GM12878 (cell line): ENCODE results near the gene GPR179. TPM values are rescaled to one million over a fixed set of nuclear protein-coding genes. Genes with fewer than 3 reads are reported as not detected.

Source experiments
- BMI1 ChIP-seq: fragments of 450-650 bp; IDR thresholded peaks from 2 replicates; pipeline ENCODE4 v1.6.1; 2016; ENCODE audit warnings: mild to moderate bottlenecking, moderate library complexity, borderline replicate concordance
- IKZF2 ChIP-seq, 2 experiments: fragments of 450-650 bp; IDR thresholded peaks; 2 replicates each; pipeline ENCODE4 v1.6.1; 2017; ENCODE audit warnings: mild to moderate bottlenecking in 2 of 2, moderate library complexity in 2 of 2
- KLF5 ChIP-seq: fragments of 450-650 bp; IDR thresholded peaks from 2 replicates; pipeline ENCODE4 v1.6.1; 2014; ENCODE audit warnings: mild to moderate bottlenecking; ENCODE audit not compliant: partially characterized antibody
- NFXL1 ChIP-seq: fragments of 450-650 bp; IDR thresholded peaks from 2 replicates; pipeline ENCODE4 v1.6.1; 2017; ENCODE audit warnings: antibody characterized with exemption, mild to moderate bottlenecking, borderline replicate concordance
- polyA plus RNA-seq, 11 experiments: library from polyadenylated mRNA; depleted of rRNA in 4 of 11; unstranded in 6 of 11; stranded (reverse) in 5 of 11; fragments of >200 nt; fragmentation: Nextera tagmentation in 4 of 11; fragmentation: Illumina TruSeq in 1 of 11; extraction: Ambion mirVana in 4 of 11; extraction: Trizol in 1 of 11; gene quantifications; 1 replicate in 1 of 11; 2 replicates in 10 of 11; pipeline versions ENCODE4 v1.2.1 to v1.2.3, GENCODE V29; 2011 to 2016; ENCODE audit warnings: inconsistent platforms in 2 of 11, missing spikeins in 2 of 11, low read depth in 1 of 11
- total RNA-seq, 4 experiments: library from RNA; depleted of rRNA in 3 of 4; stranded (reverse); fragments of >200 nt in 3 of 4; fragmentation: Illumina TruSeq in 1 of 4; extraction: Trizol in 1 of 4; gene quantifications; 2 replicates each; pipeline versions ENCODE4 v1.2.1 to v1.2.3, GENCODE V29; 2013 to 2021
- TF ChIP-seq, protein P1 (sequence below): IDR thresholded peaks from 2 replicates; pipeline ENCODE4 v1.6.1; 2012; ENCODE audit warnings: improper control_type of control experiment, low read depth, low read length; ENCODE audit not compliant: insufficient replicate concordance
- TF ChIP-seq, protein P2 (sequence below): IDR thresholded peaks from 2 replicates; pipeline ENCODE4 v1.6.1; 2012; ENCODE audit warnings: low read depth, low read length, improper control_type of control experiment
- TF ChIP-seq, protein P3 (sequence below): fragments of 450-650 bp; conservative IDR thresholded peaks from 2 replicates; pipeline ENCODE4 v1.6.1; 2017; ENCODE audit warnings: mild to moderate bottlenecking, moderate library complexity

The GPR179 gene
- total and polyA plus RNA-seq, 10 of the 15 experiments (the other 5 are each of a cell fraction or from before 2014, with no cell fraction given): under 0.01 to 0.08 (median 0.01) TPM; not detected in 3

DNA sequence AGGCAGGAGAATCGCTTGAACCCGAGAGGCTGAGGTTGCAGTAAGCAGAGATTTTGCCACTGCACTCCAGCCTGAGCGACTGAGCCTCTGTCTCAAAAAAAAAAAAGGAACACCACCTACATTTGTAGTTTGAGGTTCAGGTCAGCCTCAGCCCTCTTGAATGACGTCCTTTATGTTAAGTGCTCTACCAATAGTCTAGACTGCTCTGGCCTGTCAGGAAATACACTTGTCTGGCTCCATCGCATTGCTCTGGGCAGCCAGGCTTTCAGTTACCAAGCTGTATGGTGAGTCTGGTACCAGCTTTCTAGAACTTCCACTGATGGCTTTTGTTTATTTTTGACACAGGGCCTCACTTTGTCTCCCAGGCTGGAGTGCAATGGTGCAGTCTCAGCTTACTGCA is 19.3 kb upstream of the GPR179 start (continued):
- TF ChIP-seq, protein P1, sequence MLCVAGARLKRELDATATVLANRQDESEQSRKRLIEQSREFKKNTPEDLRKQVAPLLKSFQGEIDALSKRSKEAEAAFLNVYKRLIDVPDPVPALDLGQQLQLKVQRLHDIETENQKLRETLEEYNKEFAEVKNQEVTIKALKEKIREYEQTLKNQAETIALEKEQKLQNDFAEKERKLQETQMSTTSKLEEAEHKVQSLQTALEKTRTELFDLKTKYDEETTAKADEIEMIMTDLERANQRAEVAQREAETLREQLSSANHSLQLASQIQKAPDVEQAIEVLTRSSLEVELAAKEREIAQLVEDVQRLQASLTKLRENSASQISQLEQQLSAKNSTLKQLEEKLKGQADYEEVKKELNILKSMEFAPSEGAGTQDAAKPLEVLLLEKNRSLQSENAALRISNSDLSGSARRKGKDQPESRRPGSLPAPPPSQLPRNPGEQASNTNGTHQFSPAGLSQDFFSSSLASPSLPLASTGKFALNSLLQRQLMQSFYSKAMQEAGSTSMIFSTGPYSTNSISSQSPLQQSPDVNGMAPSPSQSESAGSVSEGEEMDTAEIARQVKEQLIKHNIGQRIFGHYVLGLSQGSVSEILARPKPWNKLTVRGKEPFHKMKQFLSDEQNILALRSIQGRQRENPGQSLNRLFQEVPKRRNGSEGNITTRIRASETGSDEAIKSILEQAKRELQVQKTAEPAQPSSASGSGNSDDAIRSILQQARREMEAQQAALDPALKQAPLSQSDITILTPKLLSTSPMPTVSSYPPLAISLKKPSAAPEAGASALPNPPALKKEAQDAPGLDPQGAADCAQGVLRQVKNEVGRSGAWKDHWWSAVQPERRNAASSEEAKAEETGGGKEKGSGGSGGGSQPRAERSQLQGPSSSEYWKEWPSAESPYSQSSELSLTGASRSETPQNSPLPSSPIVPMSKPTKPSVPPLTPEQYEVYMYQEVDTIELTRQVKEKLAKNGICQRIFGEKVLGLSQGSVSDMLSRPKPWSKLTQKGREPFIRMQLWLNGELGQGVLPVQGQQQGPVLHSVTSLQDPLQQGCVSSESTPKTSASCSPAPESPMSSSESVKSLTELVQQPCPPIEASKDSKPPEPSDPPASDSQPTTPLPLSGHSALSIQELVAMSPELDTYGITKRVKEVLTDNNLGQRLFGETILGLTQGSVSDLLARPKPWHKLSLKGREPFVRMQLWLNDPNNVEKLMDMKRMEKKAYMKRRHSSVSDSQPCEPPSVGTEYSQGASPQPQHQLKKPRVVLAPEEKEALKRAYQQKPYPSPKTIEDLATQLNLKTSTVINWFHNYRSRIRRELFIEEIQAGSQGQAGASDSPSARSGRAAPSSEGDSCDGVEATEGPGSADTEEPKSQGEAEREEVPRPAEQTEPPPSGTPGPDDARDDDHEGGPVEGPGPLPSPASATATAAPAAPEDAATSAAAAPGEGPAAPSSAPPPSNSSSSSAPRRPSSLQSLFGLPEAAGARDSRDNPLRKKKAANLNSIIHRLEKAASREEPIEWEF: no peak
- TF ChIP-seq BMI1 (no peak), IKZF2 (IDR thresholded peaks at IDR 0.05) (no peak), KLF5 (no peak), NFXL1 (no peak)
- TF ChIP-seq, protein P2, sequence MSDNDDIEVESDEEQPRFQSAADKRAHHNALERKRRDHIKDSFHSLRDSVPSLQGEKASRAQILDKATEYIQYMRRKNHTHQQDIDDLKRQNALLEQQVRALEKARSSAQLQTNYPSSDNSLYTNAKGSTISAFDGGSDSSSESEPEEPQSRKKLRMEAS: no peak
- TF ChIP-seq, protein P3, sequence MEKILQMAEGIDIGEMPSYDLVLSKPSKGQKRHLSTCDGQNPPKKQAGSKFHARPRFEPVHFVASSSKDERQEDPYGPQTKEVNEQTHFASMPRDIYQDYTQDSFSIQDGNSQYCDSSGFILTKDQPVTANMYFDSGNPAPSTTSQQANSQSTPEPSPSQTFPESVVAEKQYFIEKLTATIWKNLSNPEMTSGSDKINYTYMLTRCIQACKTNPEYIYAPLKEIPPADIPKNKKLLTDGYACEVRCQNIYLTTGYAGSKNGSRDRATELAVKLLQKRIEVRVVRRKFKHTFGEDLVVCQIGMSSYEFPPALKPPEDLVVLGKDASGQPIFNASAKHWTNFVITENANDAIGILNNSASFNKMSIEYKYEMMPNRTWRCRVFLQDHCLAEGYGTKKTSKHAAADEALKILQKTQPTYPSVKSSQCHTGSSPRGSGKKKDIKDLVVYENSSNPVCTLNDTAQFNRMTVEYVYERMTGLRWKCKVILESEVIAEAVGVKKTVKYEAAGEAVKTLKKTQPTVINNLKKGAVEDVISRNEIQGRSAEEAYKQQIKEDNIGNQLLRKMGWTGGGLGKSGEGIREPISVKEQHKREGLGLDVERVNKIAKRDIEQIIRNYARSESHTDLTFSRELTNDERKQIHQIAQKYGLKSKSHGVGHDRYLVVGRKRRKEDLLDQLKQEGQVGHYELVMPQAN: no peak
